Bronchial epithelial cell (primary cell): Measurements from ENCODE around the gene CBFA2T2. TPM values are rescaled to one million over a fixed set of nuclear protein-coding genes. Genes with fewer than 3 reads are reported as not detected.

Source experiments
- DNase-seq: peaks from one replicate; pipeline ENCODE4 v3.0.0-alpha.2; 2010; ENCODE audit warnings: low read depth
- FAIRE-seq: peaks from 2 replicates; lab custom pipeline; 2011; peaks lifted over from hg19 to GRCh38; lab: Jason Lieb, UNC
- H3K27me3 ChIP-seq: 2 replicates; pipeline ENCODE4 v1.5.1; 2011; ENCODE audit warnings: low read length; ENCODE audit not compliant: control insufficient read depth, insufficient read depth
- H3K36me3 ChIP-seq: 2 replicates; pipeline ENCODE4 v1.5.1; 2011; ENCODE audit warnings: low read length; ENCODE audit not compliant: control insufficient read depth, insufficient read depth
- H3K4me3 ChIP-seq: 2 replicates; pipeline ENCODE4 v1.5.1; 2011; ENCODE audit warnings: mild to moderate bottlenecking, low read depth, low read length, control low read depth
- CTCF ChIP-seq: IDR thresholded peaks from 2 replicates; pipeline ENCODE4 v1.5.1; 2011; ENCODE audit warnings: mild to moderate bottlenecking, moderate library complexity, low read length, control low read depth, inconsistent platforms; ENCODE audit not compliant: insufficient read depth, severe bottlenecking
- total RNA-seq: library from RNA; depleted of rRNA; stranded (reverse); fragments of >200 nt; gene quantifications from 2 replicates; pipeline ENCODE4 v1.2.1, GENCODE V29; 2014

Gene CBFA2T2
- total RNA-seq, 1 donor from 2014 or later, result 5.3 TPM

- no peak for DNase-seq
- H3K27me3 ChIP-seq, result no peaks in the 10 kb centered on the region
- TF ChIP-seq CTCF, result no peak
- peaks cover 2% of the 10 kb centered on the region for H3K36me3 ChIP-seq
- FAIRE-seq, result no peak
- no peak overlapping the region for H3K4me3 ChIP-seq
Measured at GRCh38 chr20:33549229-33549999, 59.5 kb downstream of the CBFA2T2 start.

- DNase-seq (no peak), FAIRE-seq (no peak)
- no peak for TF ChIP-seq CTCF
- H3K27me3 ChIP-seq, result no peaks in the 10 kb centered on the region
- H3K36me3 ChIP-seq, result peaks cover 2% of the 10 kb centered on the region
- no peak overlapping the region for H3K4me3 ChIP-seq
Measured at GRCh38 chr20:33551778-33552177, 61.9 kb downstream of the CBFA2T2 start.

GRCh38 chr20:33552519-33552918 lies 62.6 kb downstream of the CBFA2T2 start:
- FAIRE-seq (no peak), DNase-seq (no peak)
- no peak for TF ChIP-seq CTCF
- H3K4me3 ChIP-seq, result no peak overlapping the region
- peaks cover 2% of the 10 kb centered on the region for H3K36me3 ChIP-seq
- no peaks in the 10 kb centered on the region for H3K27me3 ChIP-seq

GRCh38 chr20:33553516-33553915 lies 63.6 kb downstream of the CBFA2T2 start:
- Histone ChIP-seq H3K4me3 (no peak overlapping the region), H3K27me3 (no peaks in the 10 kb centered on the region), H3K36me3 (peaks cover 2% of the 10 kb centered on the region)
- FAIRE-seq (no peak), DNase-seq (no peak)
- TF ChIP-seq CTCF, result no peak

DNA sequence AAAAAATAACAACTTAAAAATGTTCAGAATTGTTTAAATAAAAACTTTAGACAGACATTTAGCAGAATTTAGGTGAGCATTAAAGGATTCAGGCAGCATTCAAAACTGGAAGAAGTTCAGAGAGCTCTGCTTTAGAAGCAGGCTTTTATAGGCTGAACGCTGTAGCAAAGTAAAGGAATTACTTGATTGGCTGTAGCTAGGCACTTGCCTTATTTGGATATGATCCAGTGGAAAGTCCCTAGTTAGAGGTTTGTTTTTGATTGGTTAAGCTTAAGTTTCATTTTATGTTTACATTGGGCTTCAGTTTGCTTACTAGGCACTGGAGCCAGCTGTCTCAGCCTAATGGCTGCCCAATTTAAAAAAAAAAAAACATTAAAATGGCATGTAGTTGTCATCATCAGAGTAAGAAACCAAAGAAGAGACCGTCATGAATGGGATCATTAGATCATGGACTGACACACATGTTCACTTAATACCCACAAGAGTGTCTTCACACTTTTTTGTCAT lies 65.1 kb downstream of the CBFA2T2 start:
- no peak for TF ChIP-seq CTCF
- Histone ChIP-seq H3K36me3 (peaks cover 2% of the 10 kb centered on the region), H3K4me3 (no peak overlapping the region), H3K27me3 (no peaks in the 10 kb centered on the region)
- no peak for FAIRE-seq
- DNase-seq, result peak; percentile 96
